GM19238 (cell line): ENCODE measurements around the gene FCSK.

Experiments used
- DNase-seq: peaks from one replicate; pipeline ENCODE4 v3.0.0; 2011; ENCODE audit warnings: low spot score; ENCODE audit not compliant: insufficient read length

FCSK gene

GRCh38 chr16:70453117-70453891 lies 1.1 kb upstream of the FCSK start:
- DNase-seq, result no peak

GRCh38 chr16:70453892-70454221 lies 538 bp upstream of the FCSK start:
- DNase-seq, result no peak

- no peak for DNase-seq
Observed at GRCh38 chr16:70455910-70456309, 1.5 kb downstream of the FCSK start.

- DNase-seq, result no peak
Observed at GRCh38 chr16:70457446-70458166, 3.2 kb downstream of the FCSK start.

- DNase-seq, result no peak
Observed at GRCh38 chr16:70460737-70461261, 6.4 kb downstream of the FCSK start.

GRCh38 chr16:70463235-70463634 lies 8.8 kb downstream of the FCSK start:
- no peak for DNase-seq

GRCh38 chr16:70465999-70466804 lies 11.8 kb downstream of the FCSK start:
- DNase-seq, result no peak

GRCh38 chr16:70466805-70467076 lies 12.3 kb downstream of the FCSK start:
- DNase-seq, result no peak

GRCh38 chr16:70467113-70467512 lies 12.7 kb downstream of the FCSK start:
- DNase-seq, result no peak

- no peak for DNase-seq
Observed at GRCh38 chr16:70467608-70468007, 13.2 kb downstream of the FCSK start.

- DNase-seq, result no peak
Observed at GRCh38 chr16:70468776-70469525, 14.6 kb downstream of the FCSK start.

GRCh38 chr16:70470141-70470926 lies 15.9 kb downstream of the FCSK start:
- no peak for DNase-seq

GRCh38 chr16:70470927-70471341 lies 16.5 kb downstream of the FCSK start:
- DNase-seq, result no peak

- DNase-seq, result no peak
Observed at GRCh38 chr16:70472786-70473433, 18.5 kb downstream of the FCSK start.

GRCh38 chr16:70473446-70474319 lies 19.3 kb downstream of the FCSK start:
- peak; percentile 30 for DNase-seq

GRCh38 chr16:70474320-70475053 lies 20.1 kb downstream of the FCSK start:
- DNase-seq, result no peak

GRCh38 chr16:70475054-70475871 lies 20.9 kb downstream of the FCSK start:
- DNase-seq, result no peak
